Skeletal muscle satellite cell (primary cell): ENCODE measurements around the gene FAM53A.

Experiments
- H3K27me3 ChIP-seq: 2 replicates; pipeline ENCODE4 v1.7.0; 2013; ENCODE audit warnings: low read length; ENCODE audit not compliant: control insufficient read depth, insufficient read depth
- H3K36me3 ChIP-seq: 2 replicates; pipeline ENCODE4 v1.7.0; 2013; ENCODE audit warnings: mild to moderate bottlenecking, control low read depth, low read length; ENCODE audit not compliant: insufficient read depth
- H3K4me1 ChIP-seq: 2 replicates; pipeline ENCODE4 v1.7.0; 2013; ENCODE audit warnings: low read length; ENCODE audit not compliant: control insufficient read depth, insufficient read depth
- H3K4me2 ChIP-seq: 2 replicates; pipeline ENCODE4 v1.7.0; 2013; ENCODE audit warnings: mild to moderate bottlenecking, low read length
- H3K4me3 ChIP-seq: 2 replicates; pipeline ENCODE4 v1.7.0; 2013; ENCODE audit warnings: low read length
- H3K9ac ChIP-seq: 2 replicates; pipeline ENCODE4 v1.7.0; 2013; ENCODE audit warnings: mild to moderate bottlenecking, low read depth, low read length, moderate library complexity
- H3K9me3 ChIP-seq: replicated peaks from 2 replicates; pipeline ENCODE4 v1.7.0; 2013; ENCODE audit warnings: mild to moderate bottlenecking, control low read depth, low read length

Gene FAM53A

DNA sequence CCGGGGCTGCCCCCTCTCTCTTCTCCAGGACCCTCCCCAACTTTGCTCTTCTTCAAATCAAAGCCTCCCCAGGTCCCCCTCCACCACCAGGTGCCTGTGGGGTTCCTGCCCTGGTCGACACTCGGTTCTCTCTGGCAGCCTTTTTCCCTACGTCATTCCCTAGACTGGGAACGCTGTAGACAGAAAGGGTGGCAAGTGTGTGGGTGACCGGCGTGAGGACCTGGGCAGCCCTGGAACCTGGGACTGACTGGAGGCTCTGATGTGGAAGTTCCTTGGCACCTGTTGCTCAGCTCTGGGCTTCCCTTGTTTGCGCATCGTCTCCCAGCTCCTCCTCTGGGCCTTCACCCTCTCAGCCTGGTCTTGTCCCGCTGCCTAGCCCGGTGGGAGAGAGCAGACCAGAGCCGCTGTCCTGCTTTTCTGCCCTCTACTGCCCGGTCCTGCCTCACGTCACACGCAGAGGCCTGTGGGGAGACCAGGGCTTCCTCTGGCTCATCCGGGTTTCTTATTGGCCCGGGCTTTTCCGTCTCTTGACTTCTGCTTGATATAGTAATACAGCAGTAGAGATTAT is 38.5 kb upstream of the FAM53A start:
- Histone ChIP-seq H3K27me3 (no peaks in the 10 kb centered on the region), H3K4me2 (peak overlapping the region; percentile 92), H3K9me3 (no peaks in the 10 kb centered on the region), H3K4me1 (peaks cover 42% of the 10 kb centered on the region), H3K4me3 (peak overlapping the region; percentile 80), H3K9ac (peak overlapping the region; percentile 83), H3K36me3 (peaks cover 27% of the 10 kb centered on the region)

- peak overlapping the region; percentile 83 for H3K9ac ChIP-seq
- H3K4me1 ChIP-seq = peaks cover 35% of the 10 kb centered on the region
- H3K4me3 ChIP-seq = peak overlapping the region; percentile 80
- no peaks in the 10 kb centered on the region for H3K27me3 ChIP-seq
- H3K36me3 ChIP-seq = peaks cover 31% of the 10 kb centered on the region
- H3K4me2 ChIP-seq = peak overlapping the region; percentile 92
- H3K9me3 ChIP-seq = no peaks in the 10 kb centered on the region
Measured at GRCh38 chr4:1721666-1722550, 37.8 kb upstream of the FAM53A start.

- no peaks in the 10 kb centered on the region for H3K9me3 ChIP-seq
- peaks cover 31% of the 10 kb centered on the region for H3K4me1 ChIP-seq
- H3K4me2 ChIP-seq = peak within 1 kb of the TSS; percentile 94
- H3K9ac ChIP-seq = peak within 1 kb of the TSS; percentile 91
- peak within 1 kb of the TSS; percentile 92 for H3K4me3 ChIP-seq
- H3K36me3 ChIP-seq = peaks cover 37% of the 10 kb centered on the region
- H3K27me3 ChIP-seq = no peaks in the 10 kb centered on the region
Measured at GRCh38 chr4:1721003-1721665, 37.0 kb upstream of the FAM53A start, which contains the start of the genes TACC3 and TMEM129. Gene TACC3 (plus strand): TSS chr4:1721521. CDS start chr4:1723422, 1,901 bp downstream. Gene TMEM129 (minus strand): TSS chr4:1721323. CDS start chr4:1720837, 486 bp downstream.

DNA sequence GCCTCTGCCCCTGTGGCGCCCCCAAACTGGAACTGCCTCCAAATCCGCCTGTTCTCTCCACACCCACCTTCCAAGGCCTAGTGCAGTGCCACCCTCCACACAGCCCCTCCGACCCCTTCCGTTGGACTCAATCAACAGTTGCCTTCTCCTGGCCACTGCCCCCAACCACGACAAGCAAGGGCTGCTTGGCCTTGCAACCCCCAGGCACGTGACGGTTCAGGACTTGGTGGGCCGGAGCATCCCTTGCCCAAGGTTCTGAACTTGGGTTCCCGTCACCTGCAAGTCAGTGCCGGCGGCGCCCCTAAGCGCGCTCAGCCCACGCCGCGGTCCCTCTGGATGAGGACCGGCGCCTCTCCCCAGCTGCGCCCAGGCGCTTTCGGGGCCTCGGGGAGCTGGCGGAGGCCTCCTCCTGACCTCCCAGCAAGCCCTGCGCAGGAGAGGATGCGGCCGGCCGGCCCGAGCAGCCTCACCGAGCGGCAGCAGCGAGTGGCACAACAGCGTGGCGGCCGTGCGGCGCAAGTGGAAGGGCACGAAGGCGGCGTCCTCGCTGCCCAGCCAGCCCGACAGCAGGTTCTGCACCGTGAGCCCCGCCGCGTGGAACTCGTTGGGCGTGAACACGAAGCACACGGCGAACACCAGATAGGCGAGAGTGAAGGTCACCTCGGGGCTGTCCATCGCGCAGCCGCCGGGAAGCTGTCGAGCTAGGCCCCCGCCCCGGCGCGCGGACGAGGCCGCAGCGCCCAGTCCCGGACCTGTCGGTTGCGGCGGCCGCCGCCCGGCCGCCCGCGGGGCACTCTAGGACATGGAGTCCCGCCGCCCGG is 36.3 kb upstream of the FAM53A start:
- H3K27me3 ChIP-seq = no peaks in the 10 kb centered on the region
- H3K36me3 ChIP-seq = peaks cover 33% of the 10 kb centered on the region
- H3K4me3 ChIP-seq = peak overlapping the region; percentile 92
- peak overlapping the region; percentile 91 for H3K9ac ChIP-seq
- H3K4me1 ChIP-seq = peaks cover 31% of the 10 kb centered on the region
- peak overlapping the region; percentile 94 for H3K4me2 ChIP-seq
- H3K9me3 ChIP-seq = no peaks in the 10 kb centered on the region

- Histone ChIP-seq H3K36me3 (peaks cover 24% of the 10 kb centered on the region), H3K4me1 (peaks cover 39% of the 10 kb centered on the region), H3K27me3 (no peaks in the 10 kb centered on the region), H3K4me3 (no peak overlapping the region), H3K4me2 (no peak overlapping the region), H3K9ac (no peak overlapping the region), H3K9me3 (no peaks in the 10 kb centered on the region)
Measured at GRCh38 chr4:1718095-1718850, 34.2 kb upstream of the FAM53A start.

DNA sequence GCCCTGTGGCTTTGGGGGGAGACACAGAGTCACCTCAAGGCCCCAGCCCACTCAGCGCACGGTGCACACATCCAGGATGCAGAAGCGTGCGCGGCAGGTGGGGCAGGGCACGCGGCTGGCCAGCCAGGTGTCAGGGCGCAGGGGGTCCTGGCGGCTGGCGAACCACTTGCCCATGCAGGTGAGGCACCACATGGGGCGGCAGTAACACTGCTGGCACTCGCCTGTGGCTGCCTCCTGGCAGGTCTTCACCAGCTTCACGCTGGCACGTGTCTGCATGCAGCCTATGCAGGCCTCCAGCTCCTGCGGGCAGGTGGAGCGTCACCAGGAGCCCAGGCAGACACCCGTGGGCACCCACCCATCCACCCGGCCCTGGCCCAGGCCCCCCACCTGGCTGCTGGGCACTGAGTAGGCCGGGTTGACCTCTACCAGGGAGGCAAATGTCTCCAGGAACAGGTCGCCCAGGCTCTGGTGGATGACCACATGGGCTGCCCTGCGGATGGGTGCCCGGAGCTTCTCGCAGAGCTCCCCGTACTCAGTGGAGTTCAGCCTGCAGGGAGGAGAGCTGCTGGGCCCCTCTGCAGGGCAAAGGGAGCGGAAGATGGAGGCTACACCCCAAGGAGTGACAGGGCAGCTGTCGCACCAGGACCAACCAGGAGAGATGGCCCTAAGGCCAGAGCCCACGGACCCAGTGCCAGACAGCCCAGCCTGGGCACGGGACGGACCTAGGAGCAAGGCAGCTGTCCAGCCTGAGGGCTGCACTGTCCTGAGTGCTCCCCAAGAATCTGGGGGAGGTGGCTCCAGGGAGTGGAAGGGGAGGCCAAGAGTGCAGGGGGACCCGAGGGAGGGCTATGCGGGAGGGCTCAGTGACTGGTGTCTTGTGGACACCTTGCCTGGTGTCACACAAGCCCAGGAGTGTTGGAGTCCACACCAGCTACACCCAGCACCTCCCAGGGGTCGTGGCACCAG is 33.3 kb upstream of the FAM53A start:
- Histone ChIP-seq H3K4me3 (no peak overlapping the region), H3K4me2 (no peak overlapping the region), H3K27me3 (no peaks in the 10 kb centered on the region), H3K4me1 (peaks cover 34% of the 10 kb centered on the region), H3K9ac (no peak overlapping the region), H3K9me3 (no peaks in the 10 kb centered on the region), H3K36me3 (peaks cover 20% of the 10 kb centered on the region)

GRCh38 chr4:1716065-1716945 is 32.2 kb upstream of the FAM53A start:
- Histone ChIP-seq H3K27me3 (no peaks in the 10 kb centered on the region), H3K36me3 (peaks cover 20% of the 10 kb centered on the region), H3K9me3 (no peaks in the 10 kb centered on the region), H3K4me1 (peaks cover 27% of the 10 kb centered on the region), H3K4me2 (no peak overlapping the region), H3K9ac (no peak overlapping the region), H3K4me3 (no peak overlapping the region)

GRCh38 chr4:1715002-1715758 is 31.1 kb upstream of the FAM53A start:
- H3K9me3 ChIP-seq = no peaks in the 10 kb centered on the region
- H3K9ac ChIP-seq = no peak overlapping the region
- no peaks in the 10 kb centered on the region for H3K27me3 ChIP-seq
- H3K4me1 ChIP-seq = peaks cover 35% of the 10 kb centered on the region
- no peak overlapping the region for H3K4me2 ChIP-seq
- H3K36me3 ChIP-seq = peaks cover 22% of the 10 kb centered on the region
- no peak overlapping the region for H3K4me3 ChIP-seq
